GM12878 (cell line): ENCODE data around the gene CCDC39. TPM values are rescaled to one million over a fixed set of nuclear protein-coding genes. Genes with fewer than 3 reads are reported as not detected.

Experiments used
- CBFB ChIP-seq: IDR thresholded peaks from 2 replicates; pipeline ENCODE4 v1.6.1; 2016; ENCODE audit warnings: antibody characterized with exemption, low read depth
- CBX3 ChIP-seq: fragments of 200-600 bp; sonication (generic); IDR thresholded peaks from 2 replicates; pipeline ENCODE4 v1.6.1; 2016; ENCODE audit warnings: low read depth, borderline replicate concordance
- CREB1 ChIP-seq: IDR thresholded peaks from 2 replicates; pipeline ENCODE4 v1.6.1; 2012; ENCODE audit warnings: low read depth, mild to moderate bottlenecking, inconsistent platforms
- FOXM1 ChIP-seq: IDR thresholded peaks from 2 replicates; pipeline ENCODE4 v1.6.1; 2012; ENCODE audit warnings: low read depth, mild to moderate bottlenecking, inconsistent platforms, low read length, moderate library complexity
- GABPA ChIP-seq: IDR thresholded peaks from 2 replicates; pipeline ENCODE4 v1.6.1; 2014; ENCODE audit warnings: antibody characterized with exemption, low read depth, mild to moderate bottlenecking, inconsistent platforms
- HSF1 ChIP-seq: fragments of 150-350 bp; IDR thresholded peaks from 2 replicates; pipeline ENCODE4 v1.6.1; 2014; ENCODE audit warnings: mild to moderate bottlenecking, low read depth, low read length
- IKZF1 ChIP-seq: fragments of 450-650 bp; conservative IDR thresholded peaks from 2 replicates; pipeline ENCODE4 v1.6.1; 2017; ENCODE audit warnings: antibody characterized with exemption, mild to moderate bottlenecking
- IKZF2 ChIP-seq, 2 experiments: fragments of 450-650 bp; IDR thresholded peaks; 2 replicates each; pipeline ENCODE4 v1.6.1; 2017; ENCODE audit warnings: mild to moderate bottlenecking in 2 of 2, moderate library complexity in 2 of 2
- JUNB ChIP-seq: IDR thresholded peaks from 2 replicates; pipeline ENCODE4 v1.6.1; 2016; ENCODE audit warnings: antibody characterized with exemption, mild to moderate bottlenecking
- KAT2A ChIP-seq: conservative IDR thresholded peaks from 2 replicates; pipeline ENCODE4 v1.6.1; 2011; ENCODE audit warnings: low read depth, low read length; ENCODE audit not compliant: control insufficient read depth
- KDM1A ChIP-seq: fragments of 200-600 bp; sonication (generic); IDR thresholded peaks from 2 replicates; pipeline ENCODE4 v1.6.1; 2016; ENCODE audit warnings: borderline replicate concordance
- MLLT1 ChIP-seq: fragments of 450-650 bp; IDR thresholded peaks from 2 replicates; pipeline ENCODE4 v1.6.1; 2016; ENCODE audit warnings: mild to moderate bottlenecking
- MTA2 ChIP-seq: fragments of 450-650 bp; IDR thresholded peaks from 2 replicates; pipeline ENCODE4 v1.6.1; 2016; ENCODE audit warnings: low read depth, mild to moderate bottlenecking, moderate library complexity
- MXI1 ChIP-seq: fragments of 150-350 bp; IDR thresholded peaks from 2 replicates; pipeline ENCODE4 v1.6.1; 2011; ENCODE audit warnings: low read depth, mild to moderate bottlenecking, inconsistent platforms, low read length, improper control_type of control experiment
- NFXL1 ChIP-seq: fragments of 450-650 bp; IDR thresholded peaks from 2 replicates; pipeline ENCODE4 v1.6.1; 2017; ENCODE audit warnings: antibody characterized with exemption, mild to moderate bottlenecking, borderline replicate concordance
- NRF1 ChIP-seq: conservative IDR thresholded peaks from 2 replicates; pipeline ENCODE4 v1.6.1; 2011; ENCODE audit warnings: mild to moderate bottlenecking, low read depth, low read length, improper control_type of control experiment
- RB1 ChIP-seq: fragments of 450-650 bp; formaldehyde crosslinking; IDR thresholded peaks from 2 replicates; pipeline ENCODE4 v1.6.1; 2017; ENCODE audit warnings: mild to moderate bottlenecking, borderline replicate concordance
- RBBP5 ChIP-seq: fragments of 200-600 bp; sonication (generic); conservative IDR thresholded peaks from 2 replicates; pipeline ENCODE4 v1.6.1; 2016
- SIX5 ChIP-seq: IDR thresholded peaks from 2 replicates; pipeline ENCODE4 v1.6.1; 2011; ENCODE audit warnings: mild to moderate bottlenecking, low read depth, low read length, moderate library complexity; ENCODE audit not compliant: severe bottlenecking
- SMAD1 ChIP-seq: fragments of 450-650 bp; IDR thresholded peaks from 2 replicates; pipeline ENCODE4 v1.6.1; 2018; ENCODE audit warnings: mild to moderate bottlenecking, low read depth; ENCODE audit not compliant: partially characterized antibody
- STAT1 ChIP-seq: fragments of 450-650 bp; conservative IDR thresholded peaks from 2 replicates; pipeline ENCODE4 v1.6.1; 2014; ENCODE audit warnings: antibody characterized with exemption, mild to moderate bottlenecking
- TBL1XR1 ChIP-seq: IDR thresholded peaks from 2 replicates; pipeline ENCODE4 v1.6.1; 2012; ENCODE audit warnings: low read depth, low read length, improper control_type of control experiment
- ZNF274 ChIP-seq: IDR thresholded peaks from one replicate; pipeline ENCODE4 v1.8.0; 2011; ENCODE audit not compliant: insufficient read length, insufficient read depth
- ZSCAN29 ChIP-seq: fragments of 450-650 bp; IDR thresholded peaks from 2 replicates; pipeline ENCODE4 v1.6.1; 2017; ENCODE audit warnings: mild to moderate bottlenecking, moderate library complexity
- polyA plus RNA-seq, 11 experiments: library from polyadenylated mRNA; depleted of rRNA in 4 of 11; unstranded in 6 of 11; stranded (reverse) in 5 of 11; fragments of >200 nt; fragmentation: Nextera tagmentation in 4 of 11; fragmentation: Illumina TruSeq in 1 of 11; extraction: Ambion mirVana in 4 of 11; extraction: Trizol in 1 of 11; gene quantifications; 1 replicate in 1 of 11; 2 replicates in 10 of 11; pipeline versions ENCODE4 v1.2.1 to v1.2.3, GENCODE V29; 2011 to 2016; ENCODE audit warnings: inconsistent platforms in 2 of 11, missing spikeins in 2 of 11, low read depth in 1 of 11
- total RNA-seq, 4 experiments: library from RNA; depleted of rRNA in 3 of 4; stranded (reverse); fragments of >200 nt in 3 of 4; fragmentation: Illumina TruSeq in 1 of 4; extraction: Trizol in 1 of 4; gene quantifications; 2 replicates each; pipeline versions ENCODE4 v1.2.1 to v1.2.3, GENCODE V29; 2013 to 2021
- TF ChIP-seq, protein P1 (sequence below): IDR thresholded peaks from 2 replicates; pipeline ENCODE4 v1.6.1; 2012; ENCODE audit warnings: low read depth, low read length, improper control_type of control experiment
- TF ChIP-seq, protein P2 (sequence below): fragments of 450-650 bp; IDR thresholded peaks from 2 replicates; pipeline ENCODE4 v1.6.1; 2017; ENCODE audit warnings: mild to moderate bottlenecking, low read depth, inconsistent platforms; ENCODE audit not compliant: poor library complexity, severe bottlenecking
- TF ChIP-seq, protein P3 (sequence below): IDR thresholded peaks from 2 replicates; pipeline ENCODE4 v1.6.1; 2012; ENCODE audit warnings: low read length, inconsistent platforms

Gene CCDC39
- total and polyA plus RNA-seq, 10 of the 15 experiments (the other 5 are each of a cell fraction or from before 2014, with no cell fraction given): 0.10 to 0.69 (median 0.31) TPM

DNA sequence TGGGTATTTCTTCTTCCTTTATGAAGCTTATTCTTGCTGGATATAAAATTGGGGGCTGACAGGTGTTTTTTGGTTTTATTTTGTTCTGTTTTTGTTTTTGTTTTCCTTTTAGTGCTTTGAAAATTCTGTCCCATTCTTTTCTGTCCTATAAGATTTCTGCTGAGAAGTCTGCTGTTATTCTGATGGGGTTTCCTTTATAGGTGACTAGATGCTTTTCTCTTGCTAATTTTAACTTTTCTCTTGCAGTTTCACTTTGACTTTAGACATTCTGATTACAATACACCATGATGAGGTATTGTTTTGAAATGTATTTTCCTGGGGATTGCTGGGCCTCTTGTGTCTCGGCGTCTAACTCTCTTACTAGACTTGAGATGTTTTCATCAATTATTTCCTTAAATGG lies 54.6 kb downstream of the CCDC39 start (continued):
- TF ChIP-seq, protein P1, sequence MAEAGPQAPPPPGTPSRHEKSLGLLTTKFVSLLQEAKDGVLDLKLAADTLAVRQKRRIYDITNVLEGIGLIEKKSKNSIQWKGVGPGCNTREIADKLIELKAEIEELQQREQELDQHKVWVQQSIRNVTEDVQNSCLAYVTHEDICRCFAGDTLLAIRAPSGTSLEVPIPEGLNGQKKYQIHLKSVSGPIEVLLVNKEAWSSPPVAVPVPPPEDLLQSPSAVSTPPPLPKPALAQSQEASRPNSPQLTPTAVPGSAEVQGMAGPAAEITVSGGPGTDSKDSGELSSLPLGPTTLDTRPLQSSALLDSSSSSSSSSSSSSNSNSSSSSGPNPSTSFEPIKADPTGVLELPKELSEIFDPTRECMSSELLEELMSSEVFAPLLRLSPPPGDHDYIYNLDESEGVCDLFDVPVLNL: no peak
- TF ChIP-seq, protein P2, sequence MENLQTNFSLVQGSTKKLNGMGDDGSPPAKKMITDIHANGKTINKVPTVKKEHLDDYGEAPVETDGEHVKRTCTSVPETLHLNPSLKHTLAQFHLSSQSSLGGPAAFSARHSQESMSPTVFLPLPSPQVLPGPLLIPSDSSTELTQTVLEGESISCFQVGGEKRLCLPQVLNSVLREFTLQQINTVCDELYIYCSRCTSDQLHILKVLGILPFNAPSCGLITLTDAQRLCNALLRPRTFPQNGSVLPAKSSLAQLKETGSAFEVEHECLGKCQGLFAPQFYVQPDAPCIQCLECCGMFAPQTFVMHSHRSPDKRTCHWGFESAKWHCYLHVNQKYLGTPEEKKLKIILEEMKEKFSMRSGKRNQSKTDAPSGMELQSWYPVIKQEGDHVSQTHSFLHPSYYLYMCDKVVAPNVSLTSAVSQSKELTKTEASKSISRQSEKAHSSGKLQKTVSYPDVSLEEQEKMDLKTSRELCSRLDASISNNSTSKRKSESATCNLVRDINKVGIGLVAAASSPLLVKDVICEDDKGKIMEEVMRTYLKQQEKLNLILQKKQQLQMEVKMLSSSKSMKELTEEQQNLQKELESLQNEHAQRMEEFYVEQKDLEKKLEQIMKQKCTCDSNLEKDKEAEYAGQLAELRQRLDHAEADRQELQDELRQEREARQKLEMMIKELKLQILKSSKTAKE: peak; percentile 47
- TF ChIP-seq HSF1 (no peak), ZSCAN29 (no peak), MLLT1 (peak; percentile 63; the same call in 1 of the 2 replicates), RBBP5 (no peak), FOXM1 (peak; percentile 50; the same call in 1 of the 2 replicates), IKZF2 (IDR thresholded peaks at IDR 0.05) (peak; percentile 51 to 75; a peak in 3 of 4 replicates), CBFB (no peak), STAT1 (no peak), KDM1A (no peak), MXI1 (no peak), GABPA (peak; percentile 55; the same call in 1 of the 2 replicates), JUNB (peak; percentile 84), CREB1 (no peak; the same call in 1 of the 2 replicates), NRF1 (no peak), MTA2 (no peak), TBL1XR1 (no peak), IKZF1 (no peak), KAT2A (no peak), SIX5 (no peak), ZNF274 (no peak), NFXL1 (no peak), CBX3 (no peak), RB1 (no peak), SMAD1 (no peak)
- TF ChIP-seq, protein P3, sequence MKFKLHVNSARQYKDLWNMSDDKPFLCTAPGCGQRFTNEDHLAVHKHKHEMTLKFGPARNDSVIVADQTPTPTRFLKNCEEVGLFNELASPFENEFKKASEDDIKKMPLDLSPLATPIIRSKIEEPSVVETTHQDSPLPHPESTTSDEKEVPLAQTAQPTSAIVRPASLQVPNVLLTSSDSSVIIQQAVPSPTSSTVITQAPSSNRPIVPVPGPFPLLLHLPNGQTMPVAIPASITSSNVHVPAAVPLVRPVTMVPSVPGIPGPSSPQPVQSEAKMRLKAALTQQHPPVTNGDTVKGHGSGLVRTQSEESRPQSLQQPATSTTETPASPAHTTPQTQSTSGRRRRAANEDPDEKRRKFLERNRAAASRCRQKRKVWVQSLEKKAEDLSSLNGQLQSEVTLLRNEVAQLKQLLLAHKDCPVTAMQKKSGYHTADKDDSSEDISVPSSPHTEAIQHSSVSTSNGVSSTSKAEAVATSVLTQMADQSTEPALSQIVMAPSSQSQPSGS: peak; percentile 93
